HEK293T (cell line): ENCODE measurements around the gene CLCF1.

Source experiments
- CTCF ChIA-PET: fragments of 350-600 bp; formaldehyde crosslinking; extraction: SDS; loops from one replicate; lab custom pipeline; 2021; ENCODE audit warnings: antibody characterized with exemption, inconsistent platforms; lab: Yijun Ruan, JAX
- POLR2A ChIA-PET: fragments of 350-600 bp; formaldehyde crosslinking; extraction: SDS; loops from one replicate; lab custom pipeline; 2020; ENCODE audit warnings: antibody characterized with exemption, inconsistent platforms; lab: Yijun Ruan, JAX
- DNase-seq: peaks from one replicate; pipeline ENCODE4 v3.0.0; 2012; ENCODE audit warnings: mixed read lengths; ENCODE audit errors: extremely low spot score
- ARNT ChIP-seq: fragments of 450-650 bp; IDR thresholded peaks from 2 replicates; pipeline ENCODE4 v1.6.1; 2017; ENCODE audit warnings: mild to moderate bottlenecking
- BHLHE40 ChIP-seq: fragments of 450-650 bp; IDR thresholded peaks from 2 replicates; pipeline ENCODE4 v1.6.1; 2016; ENCODE audit warnings: mild to moderate bottlenecking, moderate library complexity, borderline replicate concordance
- CTBP1 ChIP-seq: fragments of 450-650 bp; IDR thresholded peaks from 2 replicates; pipeline ENCODE4 v1.6.1; 2016; ENCODE audit warnings: borderline replicate concordance
- ELF4 ChIP-seq: fragments of 450-650 bp; IDR thresholded peaks from 2 replicates; pipeline ENCODE4 v1.6.1; 2017; ENCODE audit warnings: antibody characterized with exemption
- FOXA1 ChIP-seq: fragments of 450-650 bp; IDR thresholded peaks from 2 replicates; pipeline ENCODE4 v1.6.1; 2016; ENCODE audit warnings: mild to moderate bottlenecking
- FOXK2 ChIP-seq: fragments of 450-650 bp; IDR thresholded peaks from 2 replicates; pipeline ENCODE4 v1.6.1; 2016; ENCODE audit warnings: mild to moderate bottlenecking
- FOXM1 ChIP-seq: fragments of 450-650 bp; IDR thresholded peaks from 2 replicates; pipeline ENCODE4 v1.6.1; 2017; ENCODE audit warnings: mild to moderate bottlenecking, borderline replicate concordance
- HDGF ChIP-seq: fragments of 450-650 bp; IDR thresholded peaks from 2 replicates; pipeline ENCODE4 v1.6.1; 2017; ENCODE audit warnings: antibody characterized with exemption, borderline replicate concordance
- L3MBTL2 ChIP-seq: fragments of 450-650 bp; conservative IDR thresholded peaks from 2 replicates; pipeline ENCODE4 v1.6.1; 2016; ENCODE audit warnings: mild to moderate bottlenecking
- LEF1 ChIP-seq: fragments of 450-650 bp; IDR thresholded peaks from 2 replicates; pipeline ENCODE4 v1.6.1; 2017; ENCODE audit warnings: mild to moderate bottlenecking, borderline replicate concordance
- NFRKB ChIP-seq: fragments of 450-650 bp; IDR thresholded peaks from 2 replicates; pipeline ENCODE4 v1.6.1; 2016; ENCODE audit warnings: mild to moderate bottlenecking, moderate library complexity
- PKNOX1 ChIP-seq: fragments of 450-650 bp; IDR thresholded peaks from 2 replicates; pipeline ENCODE4 v1.6.1; 2016
- SP1 ChIP-seq: fragments of 450-650 bp; IDR thresholded peaks from 2 replicates; pipeline ENCODE4 v1.6.1; 2017
- SUZ12 ChIP-seq: fragments of 450-650 bp; IDR thresholded peaks from 2 replicates; pipeline ENCODE4 v1.6.1; 2016; ENCODE audit warnings: mild to moderate bottlenecking
- TARDBP ChIP-seq: fragments of 450-650 bp; IDR thresholded peaks from 2 replicates; pipeline ENCODE4 v1.6.1; 2016
- ZNF384 ChIP-seq: fragments of 450-650 bp; IDR thresholded peaks from 2 replicates; pipeline ENCODE4 v1.6.1; 2016

The CLCF1 gene

GRCh38 chr11:67410984-67411784 is 37.8 kb upstream of the CLCF1 start:
- ChIA-PET POLR2A (interaction anchor here (0.8 to 3.6 kb wide), 3 partner anchors 9 to 19 kb away, joined by 6 to 25 read pairs (median 10); partner anchors contain the start of genes PPP1CA and RAD9A), CTCF (no interaction called here)
- no peak for DNase-seq
- TF ChIP-seq FOXM1 (no peak), SUZ12 (no peak), FOXK2 (no peak), HDGF (no peak), LEF1 (no peak), L3MBTL2 (no peak), BHLHE40 (no peak), PKNOX1 (no peak), CTBP1 (no peak), ELF4 (no peak), NFRKB (no peak), TARDBP (no peak), SP1 (no peak), FOXA1 (no peak), ARNT (no peak)

GRCh38 chr11:67410369-67410831 is 37.0 kb upstream of the CLCF1 start:
- POLR2A ChIA-PET, result interaction anchor here (3.6 kb wide), 1 partner anchor 9 kb away, joined by 25 read pairs; the partner anchor contains the start of gene PPP1CA
- no peak for DNase-seq
- TF ChIP-seq L3MBTL2, result no peak
- TF ChIP-seq SUZ12, result no peak
- CTCF ChIA-PET, result no interaction called here

DNA sequence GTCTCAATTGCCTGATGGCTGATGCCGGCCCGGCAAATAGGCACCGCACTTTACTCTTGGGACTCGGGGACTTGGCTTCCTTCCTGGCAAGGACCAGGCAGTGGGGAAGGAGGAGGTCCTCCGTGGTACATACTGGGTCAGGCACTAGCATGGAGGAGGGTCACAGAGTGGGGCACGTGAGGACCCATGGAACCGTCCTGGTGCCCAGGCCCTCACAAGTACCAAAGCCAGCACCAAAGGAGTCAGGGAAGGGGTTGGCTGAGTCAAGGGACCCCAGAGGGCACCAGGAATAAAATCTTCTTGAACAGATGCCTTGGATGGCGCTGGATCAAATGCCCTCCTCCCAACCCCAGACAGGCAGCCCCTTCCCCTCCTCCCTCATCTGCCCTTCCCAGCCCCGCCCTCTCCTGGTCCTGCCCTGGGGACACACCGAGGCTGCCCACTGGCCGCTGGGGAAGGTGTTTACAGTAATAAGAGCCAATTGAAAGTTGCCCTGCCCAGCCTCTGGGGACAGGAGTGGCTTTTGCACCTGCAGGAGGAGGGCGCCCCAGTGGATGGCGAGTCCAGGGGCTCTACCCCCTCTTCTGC is 36.5 kb upstream of the CLCF1 start:
- ChIA-PET POLR2A (no interaction called here), CTCF (no interaction called here)
- no peak for TF ChIP-seq ARNT
- TF ChIP-seq ZNF384, result no peak
- TF ChIP-seq SP1, result no peak
- TF ChIP-seq SUZ12, result no peak
- TF ChIP-seq CTBP1, result no peak
- TF ChIP-seq ELF4, result no peak
- TF ChIP-seq FOXA1, result no peak
- no peak for TF ChIP-seq BHLHE40
- no peak for TF ChIP-seq LEF1
- DNase-seq, result no peak

DNA sequence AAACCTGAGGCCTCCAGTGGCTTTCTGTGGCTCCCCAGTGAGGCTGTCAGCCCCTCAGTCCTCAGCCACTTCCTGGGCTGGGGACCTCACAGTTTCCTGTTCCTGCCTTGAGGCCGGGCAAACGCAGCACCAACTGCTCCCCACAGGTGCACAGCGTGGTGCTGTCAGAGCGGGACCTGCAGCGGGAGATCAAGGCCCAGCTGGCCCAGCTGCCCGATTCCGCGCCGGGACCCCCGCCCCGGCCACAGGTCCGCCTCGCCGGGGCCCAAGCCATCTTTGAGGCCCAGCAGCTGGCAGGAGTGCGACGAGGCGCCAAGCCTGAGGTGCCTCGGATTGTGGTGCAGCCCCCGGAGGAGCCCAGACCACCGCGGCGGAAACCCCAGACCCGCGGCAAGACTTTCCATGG is 35.9 kb upstream of the CLCF1 start:
- ChIA-PET POLR2A (no interaction called here), CTCF (no interaction called here)
- DNase-seq, result no peak
- TF ChIP-seq LEF1 (no peak), TARDBP (no peak), HDGF (no peak), FOXK2 (no peak), BHLHE40 (no peak), FOXA1 (no peak), ARNT (no peak), PKNOX1 (no peak), NFRKB (no peak), SUZ12 (no peak), ELF4 (no peak), ZNF384 (no peak), CTBP1 (no peak), SP1 (no peak), L3MBTL2 (no peak), FOXM1 (no peak)

- POLR2A ChIA-PET, result interaction anchor here (1.9 kb wide), 1 partner anchor 11 kb away, joined by 6 read pairs; no protein-coding TSS in a partner anchor
- TF ChIP-seq ZNF384, result no peak
- no peak for TF ChIP-seq L3MBTL2
- no peak for TF ChIP-seq SP1
- TF ChIP-seq FOXA1, result no peak
- no peak for TF ChIP-seq BHLHE40
- TF ChIP-seq LEF1, result no peak
- TF ChIP-seq SUZ12, result no peak
- TF ChIP-seq ARNT, result no peak
- TF ChIP-seq CTBP1, result no peak
- no peak for TF ChIP-seq NFRKB
- no peak for TF ChIP-seq ELF4
- TF ChIP-seq FOXM1, result no peak
- no peak for TF ChIP-seq PKNOX1
- no peak for TF ChIP-seq HDGF
- no peak for TF ChIP-seq TARDBP
- no peak for TF ChIP-seq FOXK2
- CTCF ChIA-PET, result no interaction called here
- no peak for DNase-seq
Measured at GRCh38 chr11:67408437-67409200, 35.2 kb upstream of the CLCF1 start.
